Endothelial cell of umbilical vein (primary cell): ENCODE measurements around the gene TPRA1. TPM values are rescaled to one million over a fixed set of nuclear protein-coding genes. Genes with fewer than 3 reads are reported as not detected.

Experiments used
- BruUV-seq: library from RNA; stranded (reverse); fragments of 400-500 nt; replicated peaks from 2 replicates; lab custom pipeline; 2021; lab: Mats Ljungman, UMichigan
- CTCF ChIA-PET: fragments of 300-600, 350-600 bp; sonication (Branson Sonifier 250); formaldehyde crosslinking; loops from one replicate; lab custom pipeline; 2021; ENCODE audit warnings: antibody characterized with exemption, inconsistent platforms; lab: Charles Lee
- POLR2A ChIA-PET: fragments of 300-600, 350-600 bp; sonication (Branson Sonifier 250); formaldehyde crosslinking; loops from one replicate; lab custom pipeline; 2021; ENCODE audit warnings: antibody characterized with exemption, inconsistent platforms; lab: Charles Lee
- DNase-seq: peaks from one replicate; pipeline ENCODE4 v3.0.0-alpha.2; 2011; ENCODE audit warnings: low read depth, low spot score
- FAIRE-seq: peaks from 2 replicates; lab custom pipeline; 2011; peaks lifted over from hg19 to GRCh38; lab: Jason Lieb, UNC
- H2AFZ ChIP-seq: 2 replicates; pipeline ENCODE4 v1.6.0; 2012; ENCODE audit warnings: low read depth, low read length, control low read depth, inconsistent platforms
- H3K27ac ChIP-seq: 2 replicates; pipeline ENCODE4 v1.5.1; 2011; ENCODE audit warnings: low read depth, mild to moderate bottlenecking, control low read depth, low read length, moderate library complexity; ENCODE audit not compliant: insufficient read depth
- H3K27me3 ChIP-seq, 2 experiments: 2 replicates each; pipeline versions ENCODE4 v1.6.0 to v1.6.1; 2011; ENCODE audit warnings: low read length in 2 of 2, mixed read lengths in 1 of 2; ENCODE audit not compliant: control insufficient read depth in 2 of 2, insufficient read depth in 2 of 2
- H3K36me3 ChIP-seq, 2 experiments: 2 replicates in 1 of 2; 3 replicates in 1 of 2; pipeline ENCODE4 v1.5.1; 2011; ENCODE audit warnings: low read length in 2 of 2, mild to moderate bottlenecking in 1 of 2, moderate library complexity in 1 of 2; ENCODE audit not compliant: control insufficient read depth in 2 of 2, insufficient read depth in 2 of 2; ENCODE audit errors: extremely low read depth in 1 of 2
- H3K4me1 ChIP-seq: 3 replicates; pipeline ENCODE4 v1.5.1; 2011; ENCODE audit warnings: mild to moderate bottlenecking, low read length; ENCODE audit not compliant: control insufficient read depth, insufficient read depth; ENCODE audit errors: extremely low read depth
- H3K4me2 ChIP-seq: 2 replicates; pipeline ENCODE4 v1.6.1; 2011; ENCODE audit warnings: low read length, control low read depth, mixed read lengths; ENCODE audit not compliant: insufficient read depth
- H3K4me3 ChIP-seq, 3 experiments: fragments of 200-600 bp in 1 of 3; sonication (generic), shearing (Covaris generic) in 1 of 3; replicated peaks in 1 of 3; 2 replicates each; pipeline ENCODE4 v1.5.1; 2011 to 2016; ENCODE audit warnings: control low read depth in 3 of 3, low read length in 3 of 3, mild to moderate bottlenecking in 2 of 3, inconsistent platforms in 1 of 3, low read depth in 1 of 3, moderate library complexity in 1 of 3; ENCODE audit not compliant: insufficient read depth in 1 of 3
- H3K79me2 ChIP-seq: 2 replicates; pipeline ENCODE4 v1.6.0; 2012; ENCODE audit warnings: low read length, inconsistent platforms; ENCODE audit not compliant: control insufficient read depth, insufficient read depth
- H3K9ac ChIP-seq: replicated peaks from 2 replicates; pipeline ENCODE3; 2011; ENCODE audit warnings: low read length, control low read depth; ENCODE audit not compliant: insufficient read depth; ENCODE audit errors: extremely low read depth
- H3K9me1 ChIP-seq: replicated peaks from 3 replicates; pipeline ENCODE4 v1.6.0; 2011; ENCODE audit warnings: mild to moderate bottlenecking, low read length; ENCODE audit not compliant: control insufficient read depth, insufficient read depth; ENCODE audit errors: extremely low read depth
- H3K9me3 ChIP-seq: replicated peaks from 2 replicates; pipeline ENCODE4 v1.5.1; 2012; ENCODE audit warnings: low read length, inconsistent platforms; ENCODE audit not compliant: control insufficient read depth, insufficient read depth
- H4K20me1 ChIP-seq: replicated peaks from 2 replicates; pipeline ENCODE3; 2011; ENCODE audit warnings: mild to moderate bottlenecking, low read length; ENCODE audit not compliant: control insufficient read depth, insufficient read depth; ENCODE audit errors: extremely low read depth
- EZH2 ChIP-seq: IDR thresholded peaks from 2 replicates; pipeline ENCODE4 v1.6.1; 2012; ENCODE audit warnings: borderline replicate concordance, low read depth, mild to moderate bottlenecking, moderate library complexity, low read length, inconsistent platforms; ENCODE audit not compliant: severe bottlenecking
- FOS ChIP-seq: IDR thresholded peaks from 2 replicates; pipeline ENCODE4 v1.6.1; 2011; ENCODE audit warnings: mild to moderate bottlenecking, low read length, moderate library complexity, borderline replicate concordance; ENCODE audit not compliant: insufficient read depth
- GATA2 ChIP-seq: IDR thresholded peaks from 2 replicates; pipeline ENCODE4 v1.7.0; 2011; ENCODE audit warnings: low read depth, mild to moderate bottlenecking, moderate library complexity, mixed read lengths, low read length; ENCODE audit not compliant: insufficient read length, insufficient read depth
- JUN ChIP-seq: IDR thresholded peaks from 2 replicates; pipeline ENCODE4 v1.6.1; 2011; ENCODE audit warnings: borderline replicate concordance, low read depth; ENCODE audit not compliant: insufficient read length, insufficient read depth
- MAX ChIP-seq: IDR thresholded peaks from 2 replicates; pipeline ENCODE4 v1.6.1; 2011; ENCODE audit not compliant: insufficient read depth, insufficient read length
- MYC ChIP-seq: IDR thresholded peaks from one replicate; pipeline ENCODE4 v1.6.1; 2011; ENCODE audit warnings: mild to moderate bottlenecking, low read depth, low read length
- POLR2A ChIP-seq: IDR thresholded peaks from 2 replicates; pipeline ENCODE4 v1.6.1; 2012; ENCODE audit warnings: low read depth, mild to moderate bottlenecking, control low read depth, low read length
- POLR2AphosphoS5 ChIP-seq: IDR thresholded peaks from 2 replicates; pipeline ENCODE4 v1.6.1; 2012; ENCODE audit warnings: low read depth, mild to moderate bottlenecking, control low read depth, low read length, moderate library complexity; ENCODE audit not compliant: insufficient read depth
- dilution Hi-C: fragments of 300-500 bp; cut with MboI; formaldehyde crosslinking; loops from one replicate; pipeline ENCODE4 v1.15.0; 2019; ENCODE audit warnings: low sequenced_read_pairs; ENCODE audit not compliant: extremely low pct_ligation_motif_present
- intact Hi-C: fragments of 100-400 bp; cut with micrococcal nuclease; formaldehyde crosslinking; loops from one replicate; pipeline ENCODE4 v1.10.0; 2022
- polyA plus RNA-seq, 4 experiments: library from polyadenylated mRNA; depleted of rRNA in 3 of 4; stranded (reverse) in 3 of 4; unstranded in 1 of 4; fragments of >200 nt; gene quantifications; 2 replicates each; pipeline versions ENCODE4 v1.2.1 to v1.2.3, GENCODE V29; 2011 to 2012; ENCODE audit warnings: missing spikeins in 1 of 4
- total RNA-seq: library from RNA; stranded (reverse); gene quantifications from 2 replicates; pipeline ENCODE4 v1.2.3, GENCODE V29; 2021
- TF ChIP-seq, protein P1 (sequence below), 2 donors: IDR thresholded peaks; 1 replicate in 1 of 2; 2 replicates in 1 of 2; pipeline ENCODE4 v1.5.1; 2011; ENCODE audit warnings: low read length in 2 of 2, mild to moderate bottlenecking in 2 of 2, moderate library complexity in 2 of 2, control low read depth in 1 of 2, inconsistent platforms in 1 of 2, low read depth in 1 of 2; ENCODE audit not compliant: insufficient read depth in 1 of 2; ENCODE audit errors: extremely low read depth in 1 of 2

TPRA1 gene
- total and polyA plus RNA-seq, 2 donors (not counting 3 experiments of a cell fraction or from before 2014, with no cell fraction given) = 34.3 to 58.0 TPM

DNA sequence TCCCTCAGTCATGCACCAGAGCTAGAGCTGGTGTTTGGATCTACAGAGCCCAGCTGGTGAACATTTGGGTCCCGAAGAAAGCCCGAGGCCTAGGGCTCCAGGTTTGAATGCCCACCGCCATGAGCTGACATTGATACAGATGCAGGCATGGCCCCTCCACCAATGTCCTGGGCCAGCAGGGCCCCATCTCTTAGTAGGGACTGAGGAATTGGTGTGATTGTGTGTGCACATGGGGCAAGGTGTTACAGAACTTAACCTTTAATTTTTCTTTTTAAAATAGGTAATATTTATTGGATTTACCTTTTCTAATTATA lies 49.5 kb upstream of the TPRA1 start:
- H3K27me3 ChIP-seq = peaks cover 1 to 10% of the 10 kb centered on the region in 2 experiments
- no peaks in the 10 kb centered on the region for H3K9me3 ChIP-seq
- CTCF ChIA-PET = interaction anchor here (0.9 kb wide), 1 partner anchor 11 kb away, joined by 3 read pairs; no protein-coding TSS in a partner anchor
- H4K20me1 ChIP-seq = no peaks in the 10 kb centered on the region
- no peak for DNase-seq
- dilution Hi-C loops (no loop called here), intact Hi-C loops (no loop called here)
- H3K4me2 ChIP-seq = no peak overlapping the region
- H3K4me3 ChIP-seq = no peak overlapping the region
- no peak overlapping the region for H3K9ac ChIP-seq
- BruUV-seq = no TSS peak
- POLR2A ChIA-PET = no interaction called here
- no peaks in the 10 kb centered on the region for H3K9me1 ChIP-seq
- TF ChIP-seq FOS = no peak
- TF ChIP-seq MAX = no peak
- TF ChIP-seq EZH2 = no peak
- TF ChIP-seq POLR2A = no peak
- TF ChIP-seq GATA2 = no peak
- no peak for TF ChIP-seq MYC
- TF ChIP-seq, protein P1, sequence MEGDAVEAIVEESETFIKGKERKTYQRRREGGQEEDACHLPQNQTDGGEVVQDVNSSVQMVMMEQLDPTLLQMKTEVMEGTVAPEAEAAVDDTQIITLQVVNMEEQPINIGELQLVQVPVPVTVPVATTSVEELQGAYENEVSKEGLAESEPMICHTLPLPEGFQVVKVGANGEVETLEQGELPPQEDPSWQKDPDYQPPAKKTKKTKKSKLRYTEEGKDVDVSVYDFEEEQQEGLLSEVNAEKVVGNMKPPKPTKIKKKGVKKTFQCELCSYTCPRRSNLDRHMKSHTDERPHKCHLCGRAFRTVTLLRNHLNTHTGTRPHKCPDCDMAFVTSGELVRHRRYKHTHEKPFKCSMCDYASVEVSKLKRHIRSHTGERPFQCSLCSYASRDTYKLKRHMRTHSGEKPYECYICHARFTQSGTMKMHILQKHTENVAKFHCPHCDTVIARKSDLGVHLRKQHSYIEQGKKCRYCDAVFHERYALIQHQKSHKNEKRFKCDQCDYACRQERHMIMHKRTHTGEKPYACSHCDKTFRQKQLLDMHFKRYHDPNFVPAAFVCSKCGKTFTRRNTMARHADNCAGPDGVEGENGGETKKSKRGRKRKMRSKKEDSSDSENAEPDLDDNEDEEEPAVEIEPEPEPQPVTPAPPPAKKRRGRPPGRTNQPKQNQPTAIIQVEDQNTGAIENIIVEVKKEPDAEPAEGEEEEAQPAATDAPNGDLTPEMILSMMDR (IDR thresholded peaks at IDR 0.05; ENCODE audit: extremely low read depth in 1 of 2, insufficient read depth in 1 of 2, low read depth in 1 of 2, low read length in 2 of 2) = no peak
- no peak for TF ChIP-seq JUN
- no peak for TF ChIP-seq POLR2AphosphoS5
- no peaks in the 10 kb centered on the region for H3K79me2 ChIP-seq
- H3K36me3 ChIP-seq = no peaks in the 10 kb centered on the region
- no peak overlapping the region for H3K27ac ChIP-seq
- H2AFZ ChIP-seq = no peak overlapping the region
- H3K4me1 ChIP-seq = no peaks in the 10 kb centered on the region
- FAIRE-seq = no peak
